HAP-1 (cell line): ENCODE measurements around the gene SETDB2.

Experiments used
- DNase-seq, 2 experiments: peaks; one replicate each; pipeline ENCODE4 v3.0.0-alpha.2; 2016 to 2020; ENCODE audit warnings: low spot score in 2 of 2
- H3K27me3 ChIP-seq: fragments of 250-450 bp; sonication (Bioruptor Pico); 2 replicates; pipeline ENCODE4 v1.5.1; 2020; ENCODE audit warnings: low read depth, mild to moderate bottlenecking, moderate library complexity
- H3K36me3 ChIP-seq: fragments of 250-450 bp; sonication (Bioruptor Pico); replicated peaks from 2 replicates; pipeline ENCODE4 v1.5.1; 2020; ENCODE audit warnings: mild to moderate bottlenecking
- H3K4me1 ChIP-seq: fragments of 250-450 bp; sonication (Bioruptor Pico); 2 replicates; pipeline ENCODE4 v1.5.1; 2020; ENCODE audit warnings: mild to moderate bottlenecking
- H3K4me3 ChIP-seq: fragments of 250-450 bp; sonication (Bioruptor Pico); 2 replicates; pipeline ENCODE4 v1.5.1; 2020; ENCODE audit warnings: mild to moderate bottlenecking, moderate library complexity
- H3K9me3 ChIP-seq: fragments of 250-450 bp; sonication (Bioruptor Pico); 2 replicates; pipeline ENCODE4 v1.5.1; 2020; ENCODE audit warnings: mild to moderate bottlenecking, moderate library complexity
- in situ Hi-C: fragments of 300-500 bp; cut with MboI; formaldehyde crosslinking; loops from 3 replicates; pipeline ENCODE4 v1.14.3; 2020; ENCODE audit warnings: low sequenced_read_pairs, inconsistent platforms, mixed read lengths

Gene SETDB2

DNA sequence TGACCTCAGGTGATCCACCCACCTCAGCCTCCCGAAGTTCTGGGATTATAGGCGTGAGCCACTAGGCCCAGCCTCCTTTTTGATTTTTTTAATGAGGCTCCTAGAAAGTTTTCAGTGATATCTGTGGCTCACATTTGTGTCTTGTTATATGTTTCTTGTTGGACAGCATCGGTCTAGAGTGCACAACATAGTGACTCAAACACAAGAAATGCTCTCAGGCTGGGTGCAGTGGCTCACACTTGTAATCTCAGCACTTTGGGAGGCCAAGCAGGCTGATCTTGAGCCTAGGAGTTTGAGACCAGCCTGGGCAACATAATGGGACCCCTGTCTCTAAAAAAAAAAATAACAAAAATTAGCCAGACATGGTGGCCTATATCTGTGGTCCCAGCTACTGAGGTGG is 59.9 kb downstream of the SETDB2 start:
- no peaks in the 10 kb centered on the region for H3K4me1 ChIP-seq
- no peaks in the 10 kb centered on the region for H3K9me3 ChIP-seq
- in situ Hi-C loops = no loop called here
- H3K27me3 ChIP-seq = no peaks in the 10 kb centered on the region
- no peak overlapping the region for H3K4me3 ChIP-seq
- DNase-seq = no peak
- no peaks in the 10 kb centered on the region for H3K36me3 ChIP-seq

DNA sequence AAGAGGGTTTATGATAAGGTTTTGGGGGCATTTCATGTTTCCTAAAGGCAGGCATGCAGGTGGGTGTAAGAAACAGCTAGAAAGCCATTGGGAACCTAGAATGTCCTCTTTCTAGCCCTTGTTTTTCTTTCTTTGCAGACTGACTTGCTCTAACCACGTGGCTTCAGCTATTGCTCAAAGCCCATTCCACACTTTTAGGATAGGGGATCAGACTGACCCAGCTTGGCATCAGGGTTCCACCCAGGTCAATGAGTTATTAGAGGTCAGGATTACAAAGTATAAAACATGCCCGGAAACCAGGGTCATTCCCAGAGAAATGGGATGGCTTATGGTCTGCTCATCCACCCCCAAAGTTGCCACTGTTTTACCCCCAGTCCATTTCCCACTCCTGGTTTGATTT is 68.5 kb downstream of the SETDB2 start:
- Histone ChIP-seq H3K9me3 (no peaks in the 10 kb centered on the region), H3K4me1 (no peaks in the 10 kb centered on the region), H3K27me3 (no peaks in the 10 kb centered on the region), H3K36me3 (no peaks in the 10 kb centered on the region), H3K4me3 (no peak overlapping the region)
- no peak for DNase-seq
- in situ Hi-C loops = no loop called here

DNA sequence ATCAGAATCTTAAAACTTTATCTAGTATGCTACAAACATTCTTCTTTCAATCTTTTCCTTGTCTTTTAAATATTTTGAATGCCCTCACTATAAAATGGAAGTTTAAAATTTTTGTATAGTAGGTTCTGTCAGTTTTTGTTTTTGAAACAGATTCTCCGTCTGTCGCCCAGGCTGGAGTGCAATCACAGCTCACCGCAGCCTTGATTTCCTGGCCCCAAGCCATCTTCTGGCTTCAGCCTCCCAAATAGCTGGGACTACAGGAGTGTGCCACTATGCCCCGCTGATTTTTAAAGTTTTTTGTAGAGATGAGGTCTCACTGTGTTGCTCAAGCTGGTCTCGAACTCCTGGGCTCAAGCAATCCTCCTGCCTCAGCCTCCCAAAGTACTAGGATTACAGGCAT is 72.4 kb downstream of the SETDB2 start:
- DNase-seq = no peak
- Histone ChIP-seq H3K36me3 (no peaks in the 10 kb centered on the region), H3K9me3 (no peaks in the 10 kb centered on the region), H3K4me1 (peaks cover 5% of the 10 kb centered on the region), H3K27me3 (no peaks in the 10 kb centered on the region), H3K4me3 (no peak overlapping the region)
- in situ Hi-C loops = no loop called here

DNA sequence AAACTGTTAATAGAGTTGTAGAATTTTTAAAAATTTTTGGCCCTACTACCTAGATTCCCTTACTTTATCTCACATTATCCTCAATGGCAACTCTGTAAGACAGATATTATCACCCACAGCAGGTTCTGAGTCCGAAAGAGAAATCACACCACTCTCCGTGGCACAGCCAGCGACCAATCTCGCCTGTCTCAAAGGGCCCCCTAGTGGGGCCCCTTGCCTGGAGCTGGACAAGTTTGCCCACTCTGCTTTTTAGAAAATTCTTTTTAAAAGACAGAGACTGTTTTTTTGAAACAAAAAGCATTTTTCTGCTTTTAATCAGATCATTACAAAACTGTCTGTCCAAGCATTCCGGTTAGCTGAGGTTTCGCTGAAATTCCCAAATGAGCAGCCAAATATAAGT is 73.4 kb downstream of the SETDB2 start:
- H3K4me3 ChIP-seq = no peak overlapping the region
- peak in 1 of 2 experiments; percentile 31 for DNase-seq
- H3K27me3 ChIP-seq = no peaks in the 10 kb centered on the region
- in situ Hi-C loops = no loop called here
- H3K36me3 ChIP-seq = no peaks in the 10 kb centered on the region
- peaks cover 5% of the 10 kb centered on the region for H3K4me1 ChIP-seq
- no peaks in the 10 kb centered on the region for H3K9me3 ChIP-seq

DNA sequence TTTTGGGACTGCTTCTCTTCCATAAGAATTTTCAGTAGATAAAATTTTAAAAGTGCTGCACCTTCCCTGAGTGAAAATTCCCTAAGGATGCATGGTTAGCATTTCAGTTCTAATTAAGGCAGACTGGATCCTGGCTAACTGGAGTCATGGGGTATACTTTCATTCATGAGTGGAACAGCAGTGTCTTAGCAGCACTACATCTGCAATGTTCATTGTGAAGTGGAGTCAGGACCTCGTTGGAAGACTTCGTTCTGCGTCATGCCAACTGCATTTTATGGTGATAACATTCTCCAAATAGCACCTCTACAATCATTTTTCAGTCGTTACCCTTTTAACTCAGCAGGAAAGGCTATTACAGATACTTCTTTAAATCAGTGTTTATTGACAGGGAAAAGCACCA is 77.2 kb downstream of the SETDB2 start:
- no peaks in the 10 kb centered on the region for H3K36me3 ChIP-seq
- no peak overlapping the region for H3K4me3 ChIP-seq
- DNase-seq = no peak
- peaks cover 5% of the 10 kb centered on the region for H3K4me1 ChIP-seq
- no peaks in the 10 kb centered on the region for H3K9me3 ChIP-seq
- in situ Hi-C loops = no loop called here
- no peaks in the 10 kb centered on the region for H3K27me3 ChIP-seq

DNA sequence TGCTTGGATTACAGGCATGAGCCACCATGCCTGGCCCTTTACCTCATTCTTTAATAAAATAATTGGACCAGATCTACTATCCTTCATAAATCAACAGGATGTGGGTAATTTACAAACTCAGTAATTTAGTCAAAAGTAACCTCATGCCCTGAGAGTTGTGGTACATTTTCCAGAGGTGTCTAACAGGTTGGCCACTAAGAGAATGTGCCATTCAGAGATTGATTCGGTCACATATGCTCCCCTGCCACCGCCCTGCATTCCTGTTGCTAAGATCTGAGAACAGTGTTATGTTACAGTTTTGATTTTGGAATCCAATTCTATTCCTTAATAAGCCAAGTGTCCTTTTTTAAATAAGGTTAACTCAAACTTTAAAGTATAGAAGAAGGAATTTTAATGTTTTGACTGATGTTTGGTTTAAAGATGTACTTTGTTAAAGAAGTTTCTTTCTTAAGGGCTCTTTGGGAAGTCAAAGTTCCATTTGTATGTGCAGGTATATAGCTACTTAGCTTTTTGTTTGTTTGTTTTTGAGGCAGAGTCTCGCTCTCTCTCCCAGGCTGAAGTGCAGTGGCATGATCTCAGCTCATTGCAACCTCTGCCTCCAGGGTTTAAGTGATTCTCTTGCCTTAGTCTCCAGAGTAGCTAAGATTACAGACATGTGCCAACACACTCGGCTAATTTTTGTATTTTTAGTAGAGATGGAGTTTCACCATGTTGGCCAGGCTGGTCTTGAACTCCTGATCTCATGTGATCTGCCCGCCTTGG is 80.8 kb downstream of the SETDB2 start:
- H3K4me1 ChIP-seq = peaks cover under 1% of the 10 kb centered on the region; the same call in 1 of the 2 replicates
- H3K9me3 ChIP-seq = no peaks in the 10 kb centered on the region
- no peak for DNase-seq
- in situ Hi-C loops = no loop called here
- H3K36me3 ChIP-seq = peaks cover 3% of the 10 kb centered on the region; the same call in 1 of the 2 replicates
- H3K27me3 ChIP-seq = no peaks in the 10 kb centered on the region
- H3K4me3 ChIP-seq = no peak overlapping the region

DNA sequence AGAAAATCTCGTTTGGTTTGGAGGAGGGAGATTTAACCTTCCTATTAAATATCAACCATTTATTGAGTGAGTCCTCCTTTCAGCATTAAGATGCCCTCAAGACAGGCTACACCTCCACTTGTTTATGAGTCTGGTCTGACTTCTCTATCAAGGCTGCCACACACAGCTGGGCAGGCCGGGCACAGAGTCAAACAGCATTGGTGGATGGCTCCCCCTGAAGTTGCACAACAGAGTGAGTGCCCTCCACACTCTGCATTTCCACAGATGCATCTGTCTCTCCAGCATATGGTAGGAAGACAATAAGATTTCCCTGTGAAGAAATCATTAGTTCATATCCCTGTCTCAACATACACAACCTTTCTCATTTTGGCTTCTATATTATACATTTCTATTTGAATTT is 83.0 kb downstream of the SETDB2 start:
- Histone ChIP-seq H3K36me3 (peaks cover 6% of the 10 kb centered on the region; the same call in 1 of the 2 replicates), H3K4me3 (no peak overlapping the region), H3K4me1 (peaks cover 11% of the 10 kb centered on the region), H3K9me3 (no peaks in the 10 kb centered on the region), H3K27me3 (no peaks in the 10 kb centered on the region)
- in situ Hi-C loops = no loop called here
- no peak for DNase-seq

DNA sequence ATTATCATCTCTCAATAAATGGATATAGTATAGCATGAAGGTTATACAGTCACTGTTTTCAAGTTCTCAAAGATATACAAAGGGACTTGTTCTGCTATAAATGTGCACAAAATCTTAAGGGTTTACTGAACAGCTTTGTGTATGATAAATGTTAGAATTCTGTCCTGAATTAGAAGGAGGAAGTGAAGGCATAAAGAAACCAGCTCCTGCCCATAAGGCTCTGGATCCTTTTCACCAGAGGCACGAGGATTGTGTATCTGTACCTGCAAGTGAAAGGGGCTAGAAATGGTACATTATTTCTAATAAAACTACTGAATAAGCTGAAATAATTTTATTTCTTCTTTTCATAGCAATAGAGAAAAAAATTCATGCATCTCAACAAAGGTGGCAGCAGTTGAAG is 84.1 kb downstream of the SETDB2 start:
- Histone ChIP-seq H3K4me1 (peaks cover 11% of the 10 kb centered on the region), H3K4me3 (no peak overlapping the region), H3K36me3 (peaks cover 6% of the 10 kb centered on the region; the same call in 1 of the 2 replicates), H3K9me3 (no peaks in the 10 kb centered on the region), H3K27me3 (no peaks in the 10 kb centered on the region)
- in situ Hi-C loops = no loop called here
- DNase-seq = no peak

DNA sequence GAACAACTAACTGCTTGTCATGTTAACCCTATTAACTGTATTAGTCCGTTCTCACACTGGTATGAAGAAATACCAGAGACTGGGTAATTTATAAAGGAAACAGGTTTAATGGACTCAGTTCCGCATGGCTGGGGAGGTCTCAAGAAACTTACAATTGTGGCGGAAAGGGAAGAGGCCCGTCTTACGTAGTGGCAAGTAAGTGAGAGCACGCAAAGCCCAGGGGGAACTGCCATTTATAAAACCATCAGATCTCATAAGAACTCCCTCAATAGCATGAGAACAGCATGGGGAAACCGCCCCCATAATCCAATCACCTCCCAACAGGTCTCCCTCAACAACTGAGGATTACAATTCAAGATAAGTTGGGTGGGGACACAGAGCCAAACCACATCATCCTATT is 86.4 kb downstream of the SETDB2 start:
- Histone ChIP-seq H3K36me3 (peaks cover 6% of the 10 kb centered on the region; the same call in 1 of the 2 replicates), H3K4me3 (no peak overlapping the region), H3K27me3 (no peaks in the 10 kb centered on the region), H3K4me1 (peaks cover 11% of the 10 kb centered on the region), H3K9me3 (no peaks in the 10 kb centered on the region)
- peak; percentile 51 to 52 for DNase-seq
- in situ Hi-C loops = no loop called here

DNA sequence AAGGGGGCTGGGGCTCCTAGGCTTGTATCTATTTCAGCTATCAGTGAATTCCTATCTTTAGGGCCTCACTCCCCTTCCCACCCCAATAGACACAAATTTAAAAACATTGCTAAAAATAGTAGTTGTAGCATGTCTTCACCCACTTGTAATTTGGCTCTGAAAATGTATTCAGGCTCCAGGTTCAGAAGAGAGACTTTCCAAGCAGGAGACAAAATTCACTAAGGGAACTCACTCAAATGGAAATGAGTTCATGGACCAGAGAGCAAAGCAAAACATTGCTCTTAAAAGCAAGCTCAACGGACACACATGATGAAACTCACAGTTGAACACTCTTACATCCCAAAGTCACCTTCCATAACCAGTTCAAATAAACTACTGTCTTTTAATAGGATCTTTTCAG is 88.5 kb downstream of the SETDB2 start:
- no peaks in the 10 kb centered on the region for H3K27me3 ChIP-seq
- in situ Hi-C loops = no loop called here
- DNase-seq = no peak
- peaks cover 11% of the 10 kb centered on the region for H3K4me1 ChIP-seq
- H3K9me3 ChIP-seq = no peaks in the 10 kb centered on the region
- no peak overlapping the region for H3K4me3 ChIP-seq
- H3K36me3 ChIP-seq = peaks cover 6% of the 10 kb centered on the region; the same call in 1 of the 2 replicates

DNA sequence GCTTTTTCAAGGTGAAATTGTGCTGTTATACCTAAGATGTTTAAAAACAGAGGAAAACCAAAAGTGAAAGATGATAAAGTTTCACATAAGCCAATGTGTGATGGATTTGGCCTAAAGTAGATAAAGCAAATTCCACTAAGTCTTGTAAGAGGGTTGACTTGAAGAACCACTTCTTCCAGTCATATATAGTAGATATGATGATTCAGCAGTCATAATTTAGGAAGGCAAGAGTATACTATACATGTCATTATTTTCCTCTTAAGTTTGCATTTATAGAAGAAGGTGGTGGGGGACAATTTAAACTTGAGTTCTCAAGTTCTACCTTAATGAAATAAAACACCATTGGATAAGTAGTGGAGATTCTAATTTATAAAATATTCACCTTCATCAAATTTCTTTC is 88.9 kb downstream of the SETDB2 start:
- in situ Hi-C loops = no loop called here
- Histone ChIP-seq H3K9me3 (no peaks in the 10 kb centered on the region), H3K27me3 (no peaks in the 10 kb centered on the region), H3K36me3 (0 out of 2 replicates have a peak, but pooled peaks cover 6% of the 10 kb centered on the region), H3K4me3 (no peak overlapping the region), H3K4me1 (peaks cover 11% of the 10 kb centered on the region)
- DNase-seq = no peak

DNA sequence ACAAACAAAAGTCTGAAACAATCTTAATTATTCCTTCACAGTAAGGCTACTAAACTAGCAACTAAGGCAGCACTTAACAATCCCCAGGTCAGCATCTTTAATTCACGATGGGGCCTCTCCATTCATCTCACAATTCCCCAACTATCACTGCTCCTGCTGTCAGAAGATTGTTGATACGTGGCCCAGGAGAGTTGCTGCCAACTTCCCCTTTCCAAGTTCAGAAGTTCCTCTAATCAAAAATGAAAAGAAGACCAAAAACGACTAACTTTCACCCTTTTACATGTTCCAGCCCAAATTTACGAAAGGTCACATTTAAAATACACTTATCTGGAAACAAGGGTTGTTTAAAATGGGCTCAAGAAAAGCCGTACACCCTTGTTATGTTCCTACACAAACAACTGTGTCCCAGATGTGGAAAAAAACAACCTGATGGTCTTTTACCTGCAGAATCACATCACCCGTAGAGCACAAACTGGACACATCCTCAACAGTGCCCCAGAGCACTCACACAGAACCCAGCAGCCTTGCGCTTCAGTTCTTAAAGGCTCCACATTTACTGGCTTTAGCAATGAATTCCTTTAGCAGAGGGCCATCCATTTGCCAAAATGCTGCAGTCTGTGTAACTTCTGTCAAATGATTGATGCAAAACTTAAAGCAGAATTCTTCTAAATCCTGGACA is 89.7 kb downstream of the SETDB2 start:
- H3K27me3 ChIP-seq = no peaks in the 10 kb centered on the region
- DNase-seq = no peak
- H3K36me3 ChIP-seq = 0 out of 2 replicates have a peak, but pooled peaks cover 4% of the 10 kb centered on the region
- peaks cover 11% of the 10 kb centered on the region for H3K4me1 ChIP-seq
- no peak overlapping the region for H3K4me3 ChIP-seq
- in situ Hi-C loops = no loop called here
- H3K9me3 ChIP-seq = no peaks in the 10 kb centered on the region

DNA sequence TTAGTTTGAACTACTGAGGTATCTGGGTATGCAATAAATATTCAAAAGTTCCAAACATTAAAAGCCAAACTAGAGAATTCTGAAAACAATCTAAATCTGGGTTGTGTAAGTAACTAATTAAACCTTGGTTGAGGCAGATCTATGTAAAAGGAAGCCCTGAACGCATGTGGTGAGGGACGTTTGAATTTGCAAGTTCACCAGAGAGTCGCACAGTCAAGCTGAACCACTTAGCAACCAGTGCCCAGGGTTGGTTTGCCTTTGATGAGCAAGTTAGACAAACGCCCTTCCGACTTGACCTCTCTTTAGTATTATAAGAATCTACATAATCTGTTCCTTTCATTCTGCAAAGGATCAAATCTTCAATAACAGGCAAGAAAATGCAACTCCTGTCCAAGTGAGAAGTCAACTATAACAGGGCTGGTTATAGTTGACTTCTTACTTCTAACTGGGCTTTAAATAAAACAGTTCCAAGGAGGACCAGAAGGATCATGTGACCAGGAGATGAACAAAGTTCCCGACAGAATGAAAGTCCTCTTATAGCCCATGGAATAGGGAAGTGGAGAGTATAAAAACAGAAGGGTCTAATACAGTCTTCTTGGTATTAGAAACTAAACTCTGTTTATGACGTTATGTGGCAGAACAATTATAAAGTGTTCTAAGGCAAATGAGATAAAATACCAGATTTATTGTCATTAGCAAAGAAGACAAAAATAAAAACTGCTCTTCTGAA is 92.2 kb downstream of the SETDB2 start:
- H3K9me3 ChIP-seq = no peaks in the 10 kb centered on the region
- H3K27me3 ChIP-seq = no peaks in the 10 kb centered on the region
- H3K36me3 ChIP-seq = peaks cover 11% of the 10 kb centered on the region; the same call in 1 of the 2 replicates
- DNase-seq = no peak
- in situ Hi-C loops = no loop called here
- H3K4me3 ChIP-seq = no peak overlapping the region
- H3K4me1 ChIP-seq = peaks cover 6% of the 10 kb centered on the region

DNA sequence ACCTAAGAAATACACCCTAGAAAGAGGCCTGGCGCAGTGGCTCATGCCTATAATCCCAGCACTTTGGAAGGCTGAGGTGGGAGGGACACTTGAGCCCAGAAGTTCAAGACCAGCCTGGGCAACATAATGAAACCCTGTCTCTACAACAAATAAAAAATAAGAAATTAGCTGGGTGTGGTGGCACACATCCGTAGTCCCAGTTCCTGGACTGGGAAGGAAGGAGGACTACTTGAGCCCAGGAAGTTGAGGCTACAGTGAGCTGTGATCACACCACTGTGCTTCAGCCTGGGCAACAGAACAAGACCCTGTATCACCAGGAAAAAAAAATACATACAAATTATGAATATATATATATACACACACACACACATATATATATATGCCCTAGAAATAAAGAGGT is 94.3 kb downstream of the SETDB2 start:
- H3K4me1 ChIP-seq = peaks cover 6% of the 10 kb centered on the region
- in situ Hi-C loops = no loop called here
- H3K36me3 ChIP-seq = peaks cover 11% of the 10 kb centered on the region; the same call in 1 of the 2 replicates
- H3K27me3 ChIP-seq = no peaks in the 10 kb centered on the region
- DNase-seq = no peak
- H3K9me3 ChIP-seq = no peaks in the 10 kb centered on the region
- no peak overlapping the region for H3K4me3 ChIP-seq
